Mammary epithelial cell (primary cell): ENCODE data around the gene ADRM1.

Experiments
- EZH2 ChIP-seq: IDR thresholded peaks from 2 replicates; pipeline ENCODE4 v1.6.1; 2012; ENCODE audit warnings: low read length, inconsistent platforms, borderline replicate concordance
- TF ChIP-seq, protein P1 (sequence below), 2 donors: IDR thresholded peaks in 1 of 2; conservative IDR thresholded peaks in 1 of 2; 2 replicates each; pipeline ENCODE4 v1.5.1; 2011 to 2012; ENCODE audit warnings: inconsistent platforms in 2 of 2, low read length in 2 of 2, mild to moderate bottlenecking in 2 of 2, control low read depth in 1 of 2, low read depth in 1 of 2; ENCODE audit not compliant: insufficient read depth in 1 of 2; ENCODE audit errors: extremely low read depth in 1 of 2

DNA sequence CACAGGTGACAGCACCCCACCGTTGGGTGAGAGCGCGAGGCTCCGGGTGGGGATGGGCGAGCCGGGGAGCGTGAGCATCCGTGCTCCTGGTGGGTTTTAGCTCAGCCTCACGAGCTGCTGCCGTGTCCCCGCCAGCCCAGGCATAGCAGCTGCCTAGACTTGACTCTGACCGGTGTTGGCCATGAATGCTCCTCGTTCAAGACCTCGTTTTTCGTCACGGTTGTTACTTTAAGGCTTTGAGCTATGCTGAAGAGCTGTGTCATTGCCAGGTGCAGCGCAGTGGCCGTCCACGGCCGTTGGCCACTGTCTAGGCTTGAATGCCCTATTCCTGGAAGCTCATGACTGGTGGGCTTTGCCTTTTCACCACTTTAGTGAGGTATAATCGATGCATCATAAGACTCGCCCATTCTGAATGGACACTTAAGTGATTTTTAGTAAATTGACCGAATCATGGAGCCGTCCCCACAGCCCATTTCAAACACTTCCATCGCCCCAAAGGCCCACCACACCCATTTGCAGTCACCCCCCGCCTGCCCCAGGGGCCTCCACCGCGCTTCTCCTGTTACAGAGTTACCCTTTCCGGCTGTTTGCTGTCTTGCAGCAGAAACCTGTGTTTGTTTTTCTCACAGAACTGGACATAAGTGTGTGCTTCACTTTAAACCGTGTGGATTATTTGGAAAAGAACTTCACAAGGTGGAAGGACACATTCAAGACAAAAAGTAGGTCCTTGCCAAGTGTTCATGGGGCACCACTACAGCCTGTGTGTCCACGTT, 21.4 kb upstream of the ADRM1 start:
- TF ChIP-seq, protein P1, sequence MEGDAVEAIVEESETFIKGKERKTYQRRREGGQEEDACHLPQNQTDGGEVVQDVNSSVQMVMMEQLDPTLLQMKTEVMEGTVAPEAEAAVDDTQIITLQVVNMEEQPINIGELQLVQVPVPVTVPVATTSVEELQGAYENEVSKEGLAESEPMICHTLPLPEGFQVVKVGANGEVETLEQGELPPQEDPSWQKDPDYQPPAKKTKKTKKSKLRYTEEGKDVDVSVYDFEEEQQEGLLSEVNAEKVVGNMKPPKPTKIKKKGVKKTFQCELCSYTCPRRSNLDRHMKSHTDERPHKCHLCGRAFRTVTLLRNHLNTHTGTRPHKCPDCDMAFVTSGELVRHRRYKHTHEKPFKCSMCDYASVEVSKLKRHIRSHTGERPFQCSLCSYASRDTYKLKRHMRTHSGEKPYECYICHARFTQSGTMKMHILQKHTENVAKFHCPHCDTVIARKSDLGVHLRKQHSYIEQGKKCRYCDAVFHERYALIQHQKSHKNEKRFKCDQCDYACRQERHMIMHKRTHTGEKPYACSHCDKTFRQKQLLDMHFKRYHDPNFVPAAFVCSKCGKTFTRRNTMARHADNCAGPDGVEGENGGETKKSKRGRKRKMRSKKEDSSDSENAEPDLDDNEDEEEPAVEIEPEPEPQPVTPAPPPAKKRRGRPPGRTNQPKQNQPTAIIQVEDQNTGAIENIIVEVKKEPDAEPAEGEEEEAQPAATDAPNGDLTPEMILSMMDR (conservative IDR thresholded peaks at IDR 0.05 in 1 of 2, IDR thresholded peaks at IDR 0.05 in 1 of 2; ENCODE audit: extremely low read depth in 1 of 2, insufficient read depth in 1 of 2, low read depth in 1 of 2, low read length in 2 of 2): no peak
- no peak for TF ChIP-seq EZH2
